GM21367 (cell line): Measurements from ENCODE around the gene SNRNP48.

ENCODE experiments used
- ATAC-seq: cut with Tn5 transposase; IDR thresholded peaks from one replicate; pipeline ENCODE4 v1.9.1; 2021; ENCODE audit not compliant: unreplicated experiment

SNRNP48 gene

GRCh38 chr6:7589949-7590917 lies at the start of gene SNRNP48:
Gene SNRNP48, plus strand, starts transcription at chr6:7590198. Its CDS starts 60 bp downstream, at chr6:7590258.
- ATAC-seq: peak; percentile 97

GRCh38 chr6:7540595-7540994 lies 49.4 kb upstream of the SNRNP48 start:
- ATAC-seq: no peak

- no peak for ATAC-seq
Observed at GRCh38 chr6:7541175-7542064, 48.6 kb upstream of the SNRNP48 start, which contains the start of gene DSP. Gene DSP, plus strand, starts transcription at chr6:7541671. Its CDS starts 245 bp downstream, at chr6:7541916.

GRCh38 chr6:7542065-7542873 lies 47.7 kb upstream of the SNRNP48 start:
- no peak for ATAC-seq

GRCh38 chr6:7542874-7543624 lies 46.9 kb upstream of the SNRNP48 start:
- no peak for ATAC-seq

GRCh38 chr6:7543789-7544424 lies 46.1 kb upstream of the SNRNP48 start:
- ATAC-seq: no peak

- ATAC-seq: no peak
Observed at GRCh38 chr6:7544597-7544996, 45.4 kb upstream of the SNRNP48 start.

GRCh38 chr6:7545316-7546019 lies 44.5 kb upstream of the SNRNP48 start:
- ATAC-seq: no peak

GRCh38 chr6:7546020-7546369 lies 44.0 kb upstream of the SNRNP48 start:
- no peak for ATAC-seq

- no peak for ATAC-seq
Observed at GRCh38 chr6:7546383-7546782, 43.6 kb upstream of the SNRNP48 start.

- ATAC-seq: no peak
Observed at GRCh38 chr6:7546896-7547295, 43.1 kb upstream of the SNRNP48 start.

GRCh38 chr6:7547315-7547714 lies 42.7 kb upstream of the SNRNP48 start:
- no peak for ATAC-seq

GRCh38 chr6:7550433-7550801 lies 39.6 kb upstream of the SNRNP48 start:
- ATAC-seq: no peak

GRCh38 chr6:7554533-7555275 lies 35.3 kb upstream of the SNRNP48 start:
- no peak for ATAC-seq

- ATAC-seq: no peak
Observed at GRCh38 chr6:7555671-7556070, 34.3 kb upstream of the SNRNP48 start.

- ATAC-seq: no peak
Observed at GRCh38 chr6:7556394-7557106, 33.4 kb upstream of the SNRNP48 start.

- ATAC-seq: no peak
Observed at GRCh38 chr6:7557652-7558051, 32.3 kb upstream of the SNRNP48 start.

- no peak for ATAC-seq
Observed at GRCh38 chr6:7558781-7559180, 31.2 kb upstream of the SNRNP48 start.
